COLO668 (cell line): ENCODE data around the gene KBTBD2.
"Not testable (repeated sequence)": the region's sequence is repeated elsewhere in the genome, so short reads cannot be mapped to it uniquely, and the experiment has no call there.

Source experiments
- DNase-seq: peaks from one replicate; lab custom pipeline; 2025; ENCODE audit not compliant: unreplicated experiment; lab: John Stamatoyannopoulos, UW

Gene KBTBD2

DNA sequence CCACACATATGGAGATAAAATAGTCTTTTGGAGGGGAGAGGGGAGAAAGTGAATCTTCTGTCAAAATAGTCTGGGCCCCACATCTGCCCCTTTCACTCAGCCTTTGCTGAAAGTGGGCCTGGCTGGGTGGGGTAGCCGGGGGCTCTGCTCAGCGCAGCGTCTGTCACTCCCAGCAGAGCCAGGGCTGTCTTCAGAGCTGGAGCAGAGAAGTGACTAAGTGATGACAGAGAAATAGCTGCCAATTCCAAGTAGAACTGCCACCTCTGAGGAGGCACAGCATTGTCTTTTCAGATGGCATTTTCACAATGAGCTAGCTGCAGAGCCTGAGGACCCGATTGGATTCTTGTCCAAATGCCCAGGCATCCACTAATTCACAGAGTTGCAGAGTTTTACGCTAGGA is 34.5 kb downstream of the KBTBD2 start:
- DNase-seq = not testable (repeated sequence)

DNA sequence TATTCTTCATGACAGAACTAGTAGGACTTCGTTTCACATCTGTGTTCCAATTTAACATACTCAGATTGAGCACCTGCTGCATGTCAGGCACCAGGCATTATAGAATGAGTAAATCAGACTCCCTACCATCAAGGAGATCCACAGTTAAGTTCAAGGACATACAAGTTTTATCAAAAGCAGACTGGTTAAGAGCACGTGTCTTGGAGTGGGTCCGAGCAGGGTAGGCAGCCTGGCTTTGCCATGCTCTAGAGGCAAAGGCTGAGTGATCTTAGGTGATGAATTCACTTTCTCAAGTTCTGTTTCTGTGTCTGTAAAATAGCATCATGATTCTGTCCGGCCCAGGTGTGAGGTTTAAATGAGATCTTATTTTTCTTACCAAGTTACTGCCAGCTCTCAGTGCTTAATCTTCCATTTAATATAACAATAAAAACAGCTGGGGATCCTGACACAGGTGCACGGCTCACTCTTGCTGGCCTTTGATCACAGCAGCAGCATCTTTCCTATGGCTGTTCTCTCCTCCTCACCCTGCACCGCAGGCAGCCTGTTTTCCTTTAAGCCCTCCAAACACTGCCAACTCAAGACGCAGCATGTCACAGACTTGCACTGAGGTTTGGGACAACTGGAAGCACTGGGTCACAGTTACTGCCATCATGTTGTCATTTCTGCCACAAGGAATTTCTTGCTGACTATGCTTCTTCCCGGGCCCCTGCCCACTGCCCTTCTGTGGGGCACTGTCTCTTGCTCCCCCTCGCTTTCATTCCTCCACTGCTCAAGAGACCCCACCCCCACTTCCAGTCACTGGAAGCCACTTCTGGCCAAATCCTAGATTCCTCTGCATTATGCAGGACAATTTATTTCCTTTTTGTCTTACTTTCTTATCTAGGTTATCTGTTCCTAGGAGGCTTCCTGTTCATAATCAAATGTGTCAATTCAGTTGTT is 35.5 kb downstream of the KBTBD2 start:
- not testable (repeated sequence) for DNase-seq

DNA sequence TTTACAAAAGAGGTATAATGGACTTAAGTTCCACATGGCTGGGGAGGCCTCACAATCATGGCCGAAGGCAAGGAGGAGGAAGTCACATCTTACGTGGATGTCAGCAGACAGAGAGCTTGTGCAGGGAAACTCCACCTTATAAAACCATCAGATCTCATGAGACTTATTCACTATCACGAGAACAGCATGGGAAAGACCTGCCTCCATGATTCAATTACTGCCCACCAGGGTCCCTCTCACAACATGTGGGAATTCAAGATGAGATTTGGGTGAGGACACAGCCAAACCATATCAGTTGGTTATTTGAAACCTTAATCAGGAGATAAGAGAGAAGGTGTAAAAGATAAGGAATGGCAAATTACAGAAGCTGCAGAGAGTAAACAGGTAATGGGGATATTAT is 40.9 kb downstream of the KBTBD2 start:
- not testable (repeated sequence) for DNase-seq

DNA sequence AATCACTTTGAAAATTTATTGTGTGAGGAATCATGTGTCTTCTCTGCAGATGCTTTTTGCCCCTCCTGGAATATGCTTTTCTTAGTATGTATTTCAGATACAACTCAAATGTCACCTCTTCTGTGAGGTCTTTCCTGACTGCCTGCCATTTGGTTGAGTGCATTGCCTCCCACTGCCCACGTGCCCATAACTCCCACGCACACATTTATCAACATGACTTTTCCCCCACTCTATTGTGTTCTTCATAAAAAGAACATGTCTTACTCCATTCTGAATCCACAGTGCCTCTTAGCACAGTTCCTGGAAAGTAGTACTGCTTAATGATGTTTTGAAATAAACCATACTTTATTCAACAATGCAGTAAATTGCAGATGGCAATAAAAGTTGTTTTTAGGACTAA is 42.9 kb downstream of the KBTBD2 start:
- DNase-seq = not testable (repeated sequence)

DNA sequence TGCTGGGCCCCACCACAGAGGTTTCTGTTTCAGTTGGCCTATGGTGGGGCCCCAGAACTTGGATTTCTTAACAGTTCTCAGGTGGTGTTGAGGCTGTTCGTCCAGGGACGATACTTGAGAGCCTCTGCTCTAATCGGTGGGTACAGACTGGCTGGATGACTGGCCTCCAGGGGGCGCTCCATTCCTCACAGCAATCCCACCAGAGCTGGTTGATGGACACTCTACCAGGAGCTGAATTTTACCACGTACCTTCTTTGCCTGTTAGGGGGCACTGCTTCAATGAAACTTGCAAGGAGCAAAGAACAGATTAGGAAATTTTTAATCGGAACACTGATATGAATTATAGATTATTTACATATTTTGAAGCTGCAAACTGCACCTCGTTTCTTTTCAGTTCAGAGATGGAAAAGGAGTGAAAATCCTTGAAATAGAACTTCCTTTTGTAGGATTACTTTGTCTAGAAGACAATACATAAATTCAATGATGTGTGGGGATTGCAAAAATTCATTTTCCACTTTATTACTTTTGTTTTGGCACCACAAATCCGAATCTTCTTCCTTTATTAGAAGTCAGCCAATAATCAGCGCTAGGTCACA is 44.8 kb downstream of the KBTBD2 start:
- peak; percentile 38 for DNase-seq

DNA sequence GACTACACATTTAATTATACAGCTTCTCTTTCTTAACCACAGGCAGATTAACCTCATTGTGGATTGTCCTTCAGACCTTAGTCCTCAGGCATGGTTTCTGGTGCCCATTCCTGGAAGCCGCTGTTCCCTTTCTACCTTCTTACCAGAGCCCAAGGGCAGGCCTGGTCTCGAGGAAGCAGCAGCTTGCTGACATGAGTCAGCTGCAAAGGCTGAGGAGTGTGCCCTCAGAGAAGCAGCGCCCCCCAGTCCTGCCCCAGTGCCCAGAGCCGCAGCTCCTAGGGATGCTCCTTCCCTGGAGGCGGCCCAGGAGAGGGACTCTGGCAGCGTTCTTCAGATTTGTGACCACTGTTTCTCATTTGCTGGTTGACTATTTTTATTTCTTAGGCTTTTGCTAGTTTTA is 46.8 kb downstream of the KBTBD2 start:
- DNase-seq = not testable (repeated sequence)

DNA sequence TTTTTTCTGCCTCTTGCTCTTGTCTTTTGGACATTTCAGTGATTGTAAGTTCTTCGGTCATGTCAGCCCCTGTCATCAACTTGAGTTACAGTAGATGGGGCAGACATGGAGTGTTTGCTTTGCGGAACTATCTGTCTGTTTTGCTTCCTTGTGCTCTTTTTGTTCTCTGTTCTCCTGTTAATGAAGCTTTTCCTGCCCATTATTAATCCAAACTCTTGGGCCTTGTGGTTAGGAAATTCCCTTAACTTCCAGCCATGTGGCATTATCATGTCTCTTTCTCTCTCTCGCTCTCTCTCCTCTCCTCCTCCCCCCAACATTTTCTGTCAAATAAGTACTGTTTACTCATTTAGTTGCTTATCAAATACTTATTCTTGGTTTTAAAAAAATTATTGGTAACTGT is 47.8 kb downstream of the KBTBD2 start:
- not testable (repeated sequence) for DNase-seq

DNA sequence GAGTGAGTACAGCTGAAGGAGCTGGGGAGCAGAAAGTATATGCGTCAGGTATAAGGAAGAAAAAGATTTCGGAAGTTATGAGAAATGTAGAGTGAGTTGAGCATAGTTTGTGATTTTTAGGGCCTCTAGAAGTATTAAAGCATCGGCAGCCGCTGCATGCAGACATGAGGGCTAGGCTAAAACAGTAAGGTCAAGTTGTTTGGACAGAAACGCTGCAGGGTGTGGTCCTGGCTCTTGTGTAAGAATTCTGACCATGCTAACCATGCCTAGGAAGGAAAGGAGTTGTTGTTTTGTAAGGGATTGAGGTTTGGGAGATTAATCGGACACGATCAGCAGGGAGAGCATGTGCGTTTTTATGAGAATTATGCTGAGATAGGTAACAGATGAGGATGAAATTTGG is 51.7 kb downstream of the KBTBD2 start:
- not testable (repeated sequence) for DNase-seq

DNA sequence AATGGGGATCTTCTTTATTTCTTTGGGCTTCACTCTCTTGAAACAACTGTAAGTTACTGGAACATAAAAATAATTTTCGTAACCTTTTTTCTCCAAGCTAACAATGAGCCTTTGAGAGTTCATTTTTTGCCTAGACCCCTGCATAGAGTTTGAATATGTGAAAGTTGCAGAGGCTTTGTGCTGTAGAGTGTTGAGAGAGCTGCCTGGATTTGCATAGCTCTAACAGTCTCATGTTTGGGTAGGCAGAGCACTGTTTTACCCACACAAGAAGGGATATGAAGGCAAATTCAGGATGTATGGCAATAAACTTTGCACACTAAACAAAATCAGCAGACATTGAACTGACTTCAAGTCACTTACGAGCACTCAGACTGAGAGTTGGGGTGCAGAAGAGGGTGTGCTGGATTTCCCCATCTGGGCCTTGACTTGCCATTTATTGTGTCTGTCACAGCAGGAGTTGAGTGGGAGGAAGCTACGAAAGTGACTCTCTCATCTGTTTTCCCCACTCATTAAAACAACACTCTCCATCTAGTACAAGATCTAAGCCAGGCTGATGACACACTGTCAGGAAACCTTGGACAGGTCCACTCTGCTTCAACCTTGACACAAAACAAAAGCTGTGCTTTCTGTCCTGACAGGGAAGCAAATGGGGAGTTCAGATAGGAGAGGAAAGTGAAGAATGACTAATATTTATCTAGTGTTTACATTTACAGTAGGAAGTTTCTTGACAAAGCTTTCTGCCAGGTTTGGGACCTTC is 62.4 kb downstream of the KBTBD2 start:
- not testable (repeated sequence) for DNase-seq
